ELF-1 (cell line): Measurements from ENCODE around the gene TP63.
A peak's percentile ranks its signal among the peaks of the same experiment; 100 is the strongest.

Experiments used
- DNase-seq: peaks from one replicate; pipeline ENCODE4 v3.0.0-alpha.2; 2016; ENCODE audit warnings: low read depth, low spot score

TP63 gene

DNA sequence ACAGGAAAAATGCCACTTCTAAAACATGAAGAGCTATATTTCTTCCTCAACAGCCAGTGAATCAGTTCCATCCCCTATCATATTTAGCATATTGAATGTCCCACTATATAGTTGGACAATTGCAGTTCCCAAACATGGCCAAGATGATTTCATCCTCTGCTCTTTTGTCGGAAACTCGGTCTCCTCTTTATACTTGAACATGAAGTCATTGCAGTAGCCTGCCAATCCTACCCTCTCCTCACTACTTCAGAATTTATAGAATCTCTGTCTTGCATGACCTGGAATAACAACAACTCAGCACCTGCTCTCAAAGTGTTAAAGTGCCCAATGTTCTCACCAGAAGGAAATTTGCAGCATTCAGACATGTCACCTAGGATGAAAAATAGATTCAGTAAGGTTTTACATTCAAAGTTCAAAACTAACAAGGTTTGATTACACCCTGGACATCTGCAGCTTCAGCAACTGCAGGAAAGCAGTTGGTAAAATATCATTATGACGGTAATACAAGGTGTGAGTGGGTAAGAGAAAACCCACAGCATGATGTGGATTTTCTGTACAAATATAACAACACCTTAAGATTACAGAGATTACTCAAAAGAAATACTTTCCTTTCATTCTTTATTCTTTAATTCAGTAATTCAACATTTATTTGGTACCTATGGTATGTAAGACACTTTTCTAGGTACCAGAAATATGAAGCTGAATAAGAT is 52.5 kb downstream of the TP63 start:
- no peak for DNase-seq

GRCh38 chr3:189684317-189684716 is 53.1 kb downstream of the TP63 start:
- no peak for DNase-seq

DNA sequence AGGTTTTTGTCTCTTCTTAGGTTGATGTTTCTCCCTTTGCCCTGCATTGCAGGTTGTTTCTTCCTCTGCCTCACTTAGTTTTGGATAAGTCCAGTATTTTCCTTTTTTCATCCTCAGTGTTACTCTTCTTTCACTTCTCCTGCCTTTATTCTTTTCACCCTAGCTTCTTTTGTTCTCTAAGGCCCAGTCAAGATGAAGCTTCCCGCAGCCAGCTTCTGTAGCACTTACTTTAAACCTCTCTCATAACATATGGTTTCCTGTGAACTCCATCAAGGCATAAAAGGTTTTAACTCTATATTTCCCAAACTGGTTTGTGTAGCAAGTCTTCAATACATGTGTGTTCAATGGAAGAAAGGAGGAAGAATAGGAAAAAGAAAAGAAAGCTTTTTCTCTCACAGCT is 54.1 kb downstream of the TP63 start:
- no peak for DNase-seq

- DNase-seq = no peak
Observed at GRCh38 chr3:189685860-189686259, 54.7 kb downstream of the TP63 start.

- no peak for DNase-seq
Observed at GRCh38 chr3:189687475-189687874, 56.3 kb downstream of the TP63 start.

DNA sequence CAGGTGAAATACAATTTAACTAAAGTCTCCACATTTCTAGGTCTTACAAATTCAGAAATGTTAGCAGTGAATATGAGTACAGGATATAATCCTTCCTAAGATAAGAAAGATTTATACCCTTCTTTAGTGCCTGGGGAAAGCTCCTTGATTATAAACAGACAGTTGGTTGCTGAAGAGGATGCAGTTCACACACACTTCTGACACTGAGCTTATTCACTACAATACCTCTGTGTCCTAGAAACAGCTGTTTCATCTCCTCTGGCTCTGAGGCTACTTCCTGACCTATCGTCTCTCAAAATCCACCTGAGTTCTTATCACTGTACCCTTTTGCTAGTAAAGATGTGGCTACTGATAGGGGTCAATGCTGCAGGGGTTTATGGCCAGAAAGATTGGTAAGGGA is 57.1 kb downstream of the TP63 start:
- peak; percentile 15 for DNase-seq

DNA sequence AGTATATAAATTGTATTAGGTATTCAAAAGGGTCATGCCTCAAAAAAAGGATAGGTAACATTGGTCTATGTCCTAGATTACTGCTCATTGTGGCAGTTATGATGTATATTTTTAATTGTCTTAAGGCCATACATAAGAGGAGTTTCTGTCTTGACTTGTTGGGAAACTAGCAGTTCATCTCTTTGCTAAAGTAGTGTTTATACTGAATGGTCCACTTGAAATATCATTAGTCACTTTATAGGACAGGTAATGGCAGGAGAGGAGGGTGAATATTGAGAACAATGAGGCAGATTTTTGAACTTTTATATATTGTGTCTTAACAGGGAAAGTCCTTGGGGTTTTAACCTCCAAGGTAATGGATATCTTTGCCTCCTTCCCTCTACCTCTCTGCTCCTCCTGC is 58.4 kb downstream of the TP63 start:
- DNase-seq = no peak

DNA sequence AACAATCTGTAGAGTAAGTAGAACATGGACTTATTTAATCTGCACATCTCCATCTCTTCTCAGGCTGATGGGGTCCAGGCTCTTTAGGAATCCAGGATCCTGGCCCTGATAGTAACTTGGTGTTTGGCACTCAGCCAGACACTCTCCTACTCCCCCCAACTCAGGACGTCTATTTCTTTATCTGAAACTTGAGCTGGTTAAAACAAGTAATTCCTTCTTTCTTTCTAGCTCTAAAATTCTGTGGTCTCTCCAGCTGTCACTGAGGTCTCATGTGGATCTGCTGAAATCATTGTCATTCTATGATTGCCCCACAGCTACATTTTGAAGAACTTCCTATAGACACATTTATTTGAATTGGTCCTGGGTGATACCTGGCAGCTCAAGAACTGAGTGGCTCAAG is 59.0 kb downstream of the TP63 start:
- DNase-seq = no peak

- no peak for DNase-seq
Observed at GRCh38 chr3:189690672-189691071, 59.5 kb downstream of the TP63 start.

DNA sequence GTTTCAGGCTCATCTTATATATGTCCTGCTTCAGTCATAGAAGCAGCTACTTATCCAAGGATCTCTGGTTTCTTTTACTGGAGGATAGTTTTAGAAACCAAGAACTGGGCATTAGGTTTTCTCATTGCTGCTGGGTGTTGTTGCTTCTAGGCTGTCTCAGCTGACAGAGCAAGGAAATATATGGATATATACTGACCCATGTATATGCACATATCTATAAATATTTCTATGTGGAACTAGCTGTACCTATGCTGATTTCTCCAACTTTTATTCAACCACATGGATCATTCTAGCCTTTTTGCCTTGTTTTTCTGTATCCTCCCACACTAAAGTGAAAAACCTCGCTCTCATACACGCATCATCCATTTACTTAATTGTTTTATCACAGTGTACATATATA is 64.2 kb downstream of the TP63 start:
- DNase-seq = no peak

DNA sequence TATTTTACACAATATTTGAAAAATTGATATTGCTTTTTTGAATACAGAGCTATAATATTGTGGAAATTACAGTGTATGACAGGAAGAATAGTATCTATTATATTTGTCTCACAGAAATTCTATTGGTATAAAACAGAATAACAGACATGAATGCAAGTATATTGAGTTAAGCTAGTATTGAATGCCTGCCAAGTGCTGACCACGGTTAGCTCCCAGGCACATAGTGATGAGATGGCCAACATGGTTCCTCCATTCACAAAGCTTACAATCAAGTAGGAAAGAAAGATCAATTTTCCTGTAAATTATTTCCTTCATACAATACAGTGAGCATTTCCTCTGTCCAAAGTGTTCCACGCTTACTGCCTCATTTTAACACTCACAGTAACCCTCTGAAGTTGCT is 67.6 kb downstream of the TP63 start:
- no peak for DNase-seq

GRCh38 chr3:189699885-189700284 is 68.7 kb downstream of the TP63 start:
- no peak for DNase-seq

DNA sequence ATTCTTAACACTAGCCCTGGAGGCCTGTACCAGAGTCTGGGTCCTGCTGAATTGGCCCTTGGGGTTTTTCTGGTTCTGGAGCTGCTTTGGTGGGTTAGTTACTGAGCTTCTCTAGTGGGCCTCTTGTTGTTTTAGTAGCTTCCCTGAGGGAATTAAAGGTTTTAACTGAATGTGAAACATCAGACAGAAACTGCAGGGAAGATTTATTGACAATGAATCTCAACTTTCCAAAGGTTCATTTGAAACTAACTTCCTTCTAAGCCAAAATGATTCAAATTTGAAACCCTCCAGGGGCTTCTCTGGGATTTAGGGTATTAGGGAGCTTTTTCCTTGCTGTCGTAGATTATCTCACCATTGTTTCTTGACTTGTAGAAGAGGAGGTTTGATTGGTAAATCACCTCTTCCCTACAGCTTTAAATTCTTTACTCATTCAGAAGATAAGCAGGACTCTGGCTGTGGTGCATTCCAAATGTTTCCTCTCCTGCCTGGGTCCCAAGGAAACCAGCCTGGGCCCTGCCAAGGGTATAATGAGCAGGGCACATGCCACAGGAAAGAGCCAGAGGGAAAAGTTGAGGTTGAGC is 71.0 kb downstream of the TP63 start:
- DNase-seq = peak; percentile 64

DNA sequence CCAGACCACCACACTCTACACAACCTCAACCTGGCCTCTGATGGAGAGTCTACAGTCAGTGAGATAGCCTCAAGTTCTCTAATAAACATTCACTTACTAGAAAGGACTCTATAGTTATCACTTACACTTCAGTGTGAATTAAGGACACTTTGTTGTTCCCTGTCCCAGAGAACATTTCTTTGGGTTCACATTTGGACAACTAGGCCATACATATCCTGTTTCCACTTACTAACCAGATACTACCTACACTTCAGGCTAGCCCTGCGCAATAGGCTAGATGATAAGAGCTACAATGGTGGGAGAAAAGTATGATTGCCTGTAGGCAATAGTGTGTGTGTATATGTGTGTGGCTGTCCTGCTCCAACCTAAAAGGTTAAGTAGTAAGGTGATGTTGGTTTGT is 72.7 kb downstream of the TP63 start:
- no peak for DNase-seq

DNA sequence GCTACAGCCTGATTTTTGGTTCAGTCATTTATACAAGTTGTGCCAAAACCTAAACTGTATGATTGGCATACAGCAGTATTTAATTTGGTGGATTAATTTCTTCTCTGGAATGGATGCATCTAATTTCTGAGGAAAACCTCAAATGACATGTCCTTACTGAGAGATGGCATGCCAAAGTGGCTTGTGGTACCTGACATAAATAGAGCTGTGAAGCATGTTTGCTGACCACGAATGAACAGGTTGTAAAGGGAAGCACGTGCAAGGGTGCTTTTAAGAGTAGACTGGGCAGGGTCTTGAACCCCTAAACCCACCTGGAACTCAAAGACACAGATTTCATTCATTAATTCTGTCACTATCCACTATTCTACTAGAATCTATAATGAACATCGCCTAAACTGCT is 77.2 kb downstream of the TP63 start:
- DNase-seq = no peak

DNA sequence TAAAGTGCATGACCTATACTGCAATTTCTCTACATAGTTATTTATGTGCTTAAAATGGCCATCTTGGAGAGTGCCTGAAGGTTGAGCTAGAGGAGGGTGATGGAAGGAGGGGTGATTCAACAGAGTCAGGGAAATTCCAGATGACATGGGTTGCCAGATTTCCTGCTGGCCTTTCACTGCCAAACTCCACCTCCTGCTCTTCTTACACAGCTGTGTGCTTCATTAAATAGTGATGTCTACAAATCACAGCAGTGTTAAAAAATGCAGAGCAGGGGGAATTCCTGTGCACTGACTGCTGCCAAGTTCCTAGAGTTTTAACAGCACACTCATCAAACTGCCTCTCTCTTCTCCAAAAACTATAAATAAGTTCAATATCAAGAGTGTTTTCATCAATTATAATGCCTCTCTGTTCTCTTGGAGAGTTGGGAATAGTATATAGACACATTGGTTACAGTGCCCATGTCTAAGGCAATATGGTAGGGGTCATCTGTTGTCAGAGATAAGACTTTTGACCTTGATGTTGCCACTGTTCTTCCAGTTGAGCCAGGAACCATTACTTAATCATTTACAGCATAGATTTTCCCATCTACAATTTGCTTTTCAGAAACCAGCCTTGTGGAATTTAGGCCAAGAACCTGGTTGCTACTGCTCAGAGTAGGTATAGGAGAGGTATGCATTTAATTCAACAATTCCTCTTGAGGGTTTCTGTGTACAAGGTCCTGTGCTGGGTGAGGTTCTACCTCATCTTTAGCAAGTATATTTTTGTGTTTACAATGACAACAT is 79.6 kb downstream of the TP63 start:
- DNase-seq = peak; percentile 49

DNA sequence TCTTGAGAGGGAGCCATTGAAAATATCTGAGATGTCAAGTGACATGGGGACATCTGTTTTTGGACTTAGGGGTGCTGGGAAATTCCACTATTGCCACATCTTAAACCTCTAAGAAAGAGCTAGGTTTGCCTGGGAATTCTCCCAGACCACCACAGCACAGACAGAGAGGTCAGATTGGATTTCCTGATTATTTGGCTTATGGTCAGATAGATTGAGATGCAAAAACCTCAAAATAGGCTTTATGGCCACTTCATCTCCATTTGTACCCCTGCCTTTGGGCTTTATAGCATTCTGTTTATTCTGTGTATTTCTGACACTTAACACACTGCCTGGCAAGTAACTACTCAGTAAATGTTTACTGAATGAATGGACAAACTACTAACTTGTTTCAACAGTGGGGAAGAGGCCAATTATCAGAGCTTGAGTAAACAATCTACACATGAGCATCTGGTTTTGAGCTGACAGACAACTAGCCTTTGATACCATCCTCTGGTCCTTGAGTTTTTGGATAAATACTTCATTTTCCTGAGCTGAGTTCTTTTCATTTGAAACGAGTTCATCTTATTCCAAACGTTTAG is 81.8 kb downstream of the TP63 start:
- DNase-seq = no peak

- DNase-seq = no peak
Observed at GRCh38 chr3:189714991-189715961, 84.1 kb downstream of the TP63 start.

GRCh38 chr3:189718215-189718614 is 87.0 kb downstream of the TP63 start:
- DNase-seq = no peak

DNA sequence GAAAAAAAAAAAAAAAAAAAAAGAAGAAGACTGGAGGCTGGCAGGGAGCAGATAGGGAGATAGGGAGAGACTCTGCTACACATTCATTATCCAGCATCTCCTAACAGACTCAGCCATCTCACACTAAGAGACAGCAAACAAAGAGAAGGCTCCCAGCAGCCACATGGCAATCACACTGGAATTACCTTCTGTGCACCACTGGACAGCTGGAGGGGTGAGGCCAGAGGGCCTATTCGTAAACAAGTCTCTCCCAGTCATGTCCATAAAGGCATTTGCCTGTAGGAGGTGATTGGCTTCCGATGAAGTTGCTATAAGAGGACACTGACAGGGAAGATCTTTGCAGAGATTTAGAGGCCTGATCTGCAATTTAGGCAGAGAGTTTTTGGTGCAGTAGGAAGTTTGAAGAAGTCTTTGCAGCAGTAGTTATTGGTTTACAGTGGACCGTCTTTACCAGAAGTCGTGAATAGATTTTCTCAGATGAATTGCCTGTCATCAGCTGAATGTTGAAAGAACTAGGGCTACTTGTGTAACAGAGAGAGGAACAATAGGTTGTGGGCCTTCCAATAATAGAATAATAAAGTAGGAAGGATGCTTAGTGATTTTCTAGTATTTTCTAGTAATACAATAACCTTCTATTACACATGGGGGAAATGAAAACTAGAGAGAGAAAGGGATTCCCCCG is 89.7 kb downstream of the TP63 start:
- peak; percentile 63 for DNase-seq
